Activated naive CD8-positive, alpha-beta T cell treated with anti-CD3 and anti-CD28 coated beads, Interleukin-2, amount 50 U/mL, for 24 hours (primary cell): ENCODE results near the gene NLRC4.
A peak's percentile ranks its signal among the peaks of the same experiment; 100 is the strongest.
"Not testable (repeated sequence)": the region's sequence is repeated elsewhere in the genome, so short reads cannot be mapped to it uniquely, and the experiment has no call there.

ENCODE experiments used
- ATAC-seq: fragments of 150-1000 bp; cut with Tn5 transposase; one replicate; pipeline ENCODE4 v1.10.0; 2021
- DNase-seq: peaks from one replicate; pipeline ENCODE4 v3.0.0; 2021
- H3K27ac Mint-ChIP-seq: one replicate; pipeline ENCODE4 v1.8.0; 2021; ENCODE audit warnings: mild to moderate bottlenecking, mixed read lengths
- H3K27me3 Mint-ChIP-seq: one replicate; pipeline ENCODE4 v1.8.0; 2021; ENCODE audit warnings: mixed read lengths
- H3K36me3 Mint-ChIP-seq: one replicate; pipeline ENCODE4 v1.8.0; 2021; ENCODE audit warnings: low read depth, mixed read lengths
- H3K4me1 Mint-ChIP-seq: one replicate; pipeline ENCODE4 v1.8.0; 2021; ENCODE audit warnings: mixed read lengths
- H3K4me3 Mint-ChIP-seq: one replicate; pipeline ENCODE4 v1.8.0; 2021; ENCODE audit warnings: mild to moderate bottlenecking, moderate library complexity, mixed read lengths
- H3K9me3 Mint-ChIP-seq: one replicate; pipeline ENCODE4 v1.8.0; 2021; ENCODE audit warnings: mixed read lengths

Gene NLRC4, protein sequence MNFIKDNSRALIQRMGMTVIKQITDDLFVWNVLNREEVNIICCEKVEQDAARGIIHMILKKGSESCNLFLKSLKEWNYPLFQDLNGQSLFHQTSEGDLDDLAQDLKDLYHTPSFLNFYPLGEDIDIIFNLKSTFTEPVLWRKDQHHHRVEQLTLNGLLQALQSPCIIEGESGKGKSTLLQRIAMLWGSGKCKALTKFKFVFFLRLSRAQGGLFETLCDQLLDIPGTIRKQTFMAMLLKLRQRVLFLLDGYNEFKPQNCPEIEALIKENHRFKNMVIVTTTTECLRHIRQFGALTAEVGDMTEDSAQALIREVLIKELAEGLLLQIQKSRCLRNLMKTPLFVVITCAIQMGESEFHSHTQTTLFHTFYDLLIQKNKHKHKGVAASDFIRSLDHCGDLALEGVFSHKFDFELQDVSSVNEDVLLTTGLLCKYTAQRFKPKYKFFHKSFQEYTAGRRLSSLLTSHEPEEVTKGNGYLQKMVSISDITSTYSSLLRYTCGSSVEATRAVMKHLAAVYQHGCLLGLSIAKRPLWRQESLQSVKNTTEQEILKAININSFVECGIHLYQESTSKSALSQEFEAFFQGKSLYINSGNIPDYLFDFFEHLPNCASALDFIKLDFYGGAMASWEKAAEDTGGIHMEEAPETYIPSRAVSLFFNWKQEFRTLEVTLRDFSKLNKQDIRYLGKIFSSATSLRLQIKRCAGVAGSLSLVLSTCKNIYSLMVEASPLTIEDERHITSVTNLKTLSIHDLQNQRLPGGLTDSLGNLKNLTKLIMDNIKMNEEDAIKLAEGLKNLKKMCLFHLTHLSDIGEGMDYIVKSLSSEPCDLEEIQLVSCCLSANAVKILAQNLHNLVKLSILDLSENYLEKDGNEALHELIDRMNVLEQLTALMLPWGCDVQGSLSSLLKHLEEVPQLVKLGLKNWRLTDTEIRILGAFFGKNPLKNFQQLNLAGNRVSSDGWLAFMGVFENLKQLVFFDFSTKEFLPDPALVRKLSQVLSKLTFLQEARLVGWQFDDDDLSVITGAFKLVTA

DNA sequence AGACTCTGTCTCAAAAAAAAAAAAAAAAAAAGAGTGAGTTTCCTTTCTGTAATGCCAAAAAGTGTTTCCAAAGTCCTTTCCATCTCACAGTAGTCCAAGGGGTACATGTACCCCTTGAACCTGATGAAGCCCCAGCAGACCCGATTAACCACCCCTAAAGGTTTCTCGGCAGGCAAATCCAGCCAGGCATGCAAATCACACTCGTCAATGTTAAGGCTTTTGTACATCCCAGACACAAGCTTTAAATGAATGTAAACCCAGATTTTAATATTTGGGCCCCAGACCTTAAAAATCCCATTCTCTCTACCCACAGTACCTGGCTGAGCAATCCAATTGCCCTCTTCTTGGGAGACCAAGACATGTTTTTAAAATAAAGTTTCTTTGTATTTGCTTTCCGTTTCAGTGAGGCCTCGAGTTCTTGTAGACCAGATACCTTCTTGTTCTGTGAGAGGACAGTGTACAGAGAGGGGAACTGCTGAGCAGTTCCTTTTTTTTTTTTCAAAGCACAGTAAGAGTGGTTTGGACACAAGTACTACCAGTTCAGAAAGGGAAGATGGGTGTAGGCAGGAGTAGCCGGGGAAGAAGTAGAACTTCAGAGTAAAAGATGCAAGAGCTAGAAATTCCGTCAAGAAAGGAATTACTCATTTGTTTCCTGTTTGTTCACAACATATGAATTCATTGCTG, at the start of gene NLRC4:
Gene NLRC4 (minus strand): TSS at position 465 of the 684 bp plus-strand sequence. CDS start 8,111 bp downstream, outside the sequence.
- no peak for DNase-seq
- Mint-ChIP-seq H3K27ac (no peak within 1 kb of the TSS), H3K36me3 (no peaks in the 10 kb centered on the region), H3K9me3 (no peaks in the 10 kb centered on the region), H3K4me1 (no peaks in the 10 kb centered on the region), H3K4me3 (peak within 1 kb of the TSS; percentile 33), H3K27me3 (peaks cover 3% of the 10 kb centered on the region)
- ATAC-seq = peak; percentile 54

DNA sequence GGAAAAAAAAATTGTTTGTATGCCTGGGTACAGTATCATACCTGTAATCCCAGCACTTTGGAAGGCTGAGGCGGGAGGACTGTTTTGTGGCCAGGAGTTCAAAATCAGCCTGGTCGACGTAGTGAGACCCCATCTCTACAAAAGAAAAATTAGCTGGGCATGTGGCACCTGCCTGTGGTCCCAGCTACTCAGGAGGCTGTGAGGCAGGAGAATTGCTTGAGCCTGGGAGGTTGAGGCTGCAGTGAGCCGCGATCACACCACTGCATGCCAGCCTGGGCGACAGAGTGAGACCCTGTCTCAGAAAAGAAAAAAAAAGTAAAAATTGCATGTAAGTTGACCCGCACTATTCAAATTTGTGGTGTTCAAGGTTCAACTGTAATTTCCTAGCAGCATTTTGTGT, 45.9 kb upstream of the NLRC4 start:
- Mint-ChIP-seq H3K36me3 (peaks cover 2% of the 10 kb centered on the region), H3K9me3 (no peaks in the 10 kb centered on the region)
- ATAC-seq = no peak

DNA sequence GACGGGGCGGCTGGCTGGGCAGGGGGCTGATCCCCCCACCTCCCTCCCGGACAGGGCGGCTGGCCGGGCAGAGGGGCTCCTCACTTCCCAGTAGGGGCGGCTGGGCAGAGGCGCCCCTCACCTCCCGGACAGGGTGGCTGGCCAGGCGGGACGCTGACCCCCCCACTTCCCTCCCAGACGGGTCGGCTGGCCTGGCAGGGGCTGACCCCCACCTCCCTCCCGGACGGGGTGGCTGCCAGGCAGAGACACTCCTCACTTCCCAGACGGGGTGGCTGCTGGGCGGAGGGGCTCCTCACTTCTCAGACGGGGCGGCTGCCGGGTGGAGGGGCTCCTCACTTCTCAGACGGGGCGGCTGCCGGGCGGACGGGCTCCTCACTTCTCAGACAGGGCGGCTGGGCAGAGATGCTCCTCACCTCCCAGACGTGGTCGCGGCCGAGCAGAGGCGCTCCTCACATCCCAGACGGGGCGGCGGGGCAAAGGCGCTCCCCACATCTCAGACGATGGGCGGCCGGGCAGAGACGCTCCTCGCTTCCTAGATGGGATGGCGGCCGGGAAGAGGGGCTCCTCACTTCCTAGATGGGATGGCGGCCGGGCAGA, 29.4 kb upstream of the NLRC4 start:
- H3K27me3 Mint-ChIP-seq, H3K4me3 Mint-ChIP-seq, H3K27ac Mint-ChIP-seq, H3K4me1 Mint-ChIP-seq, ATAC-seq, H3K9me3 Mint-ChIP-seq, DNase-seq: not testable (repeated sequence)
- H3K36me3 Mint-ChIP-seq = peaks cover 29% of the 10 kb centered on the region

More for the DNA sequence above, 45.9 kb upstream of the NLRC4 start:
- Mint-ChIP-seq H3K27ac (no peak overlapping the region), H3K4me1 (no peaks in the 10 kb centered on the region), H3K4me3 (no peak overlapping the region), H3K27me3 (no peaks in the 10 kb centered on the region)
- no peak for DNase-seq

DNA sequence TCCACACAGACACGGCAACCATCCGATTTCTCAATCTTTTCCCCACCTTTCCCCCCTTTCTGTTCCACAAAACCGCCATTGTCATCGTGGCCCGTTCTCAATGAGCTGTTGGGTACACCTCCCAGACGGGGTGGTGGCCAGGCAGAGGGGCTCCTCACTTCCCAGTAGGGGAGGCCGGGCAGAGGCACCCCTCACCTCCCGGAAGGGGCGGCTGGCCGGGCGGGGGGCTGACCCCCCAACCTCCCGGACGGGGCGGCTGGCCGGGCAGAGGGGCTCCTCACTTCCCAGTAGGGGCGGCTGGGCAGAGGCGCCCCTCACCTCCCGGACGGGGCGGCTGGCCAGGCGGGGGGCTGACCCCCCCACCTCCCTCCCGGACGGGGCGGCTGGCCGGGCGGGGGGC, 28.8 kb upstream of the NLRC4 start:
- H3K27ac Mint-ChIP-seq, ATAC-seq, H3K9me3 Mint-ChIP-seq, H3K4me3 Mint-ChIP-seq, H3K27me3 Mint-ChIP-seq, DNase-seq: not testable (repeated sequence)
- Mint-ChIP-seq H3K36me3 (peaks cover 27% of the 10 kb centered on the region), H3K4me1 (peaks cover 11% of the 10 kb centered on the region)

DNA sequence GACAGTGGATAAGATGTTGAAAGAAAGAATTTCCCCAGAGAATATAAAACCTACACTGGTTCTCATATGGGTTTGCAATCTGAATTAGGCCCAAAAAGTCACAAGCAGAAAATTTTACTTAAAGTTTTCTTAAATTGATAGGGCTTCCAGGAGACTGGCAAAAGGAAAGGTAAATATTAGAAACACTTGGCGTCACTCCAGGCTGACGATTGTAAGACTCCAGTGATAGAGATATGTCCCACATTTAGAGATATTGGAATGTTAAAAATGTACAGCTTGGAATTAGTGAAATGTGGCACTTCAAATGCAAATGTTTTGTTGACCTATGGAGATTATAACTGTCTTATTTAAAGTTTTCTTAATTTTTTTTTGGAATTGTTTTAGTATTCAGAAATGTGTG, 27.1 kb upstream of the NLRC4 start:
- Mint-ChIP-seq H3K27me3 (no peaks in the 10 kb centered on the region), H3K4me3 (no peak overlapping the region), H3K36me3 (peaks cover 23% of the 10 kb centered on the region), H3K4me1 (peaks cover 16% of the 10 kb centered on the region), H3K27ac (no peak overlapping the region), H3K9me3 (no peaks in the 10 kb centered on the region)
- ATAC-seq = no peak
- no peak for DNase-seq

DNA sequence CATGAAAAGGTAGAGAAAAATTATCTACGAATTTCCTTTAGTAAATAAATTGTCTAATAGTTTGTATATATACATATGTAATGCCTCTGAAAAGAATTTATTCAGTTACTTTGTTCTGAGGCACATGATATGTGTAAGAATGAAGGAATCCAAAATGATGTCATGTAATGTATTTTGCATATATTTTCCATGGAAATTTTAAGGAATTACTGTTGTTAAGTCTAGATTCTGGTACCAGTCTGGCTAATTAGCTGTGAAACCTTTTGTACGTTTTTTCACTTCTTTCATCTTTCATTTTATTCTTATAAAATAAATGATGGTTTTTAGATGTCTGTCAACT, 25.3 kb upstream of the NLRC4 start:
- Mint-ChIP-seq H3K4me1 (peaks cover 22% of the 10 kb centered on the region), H3K27me3 (no peaks in the 10 kb centered on the region), H3K36me3 (peaks cover 18% of the 10 kb centered on the region), H3K27ac (no peak overlapping the region), H3K9me3 (no peaks in the 10 kb centered on the region), H3K4me3 (no peak overlapping the region)
- DNase-seq = no peak
- ATAC-seq = no peak

DNA sequence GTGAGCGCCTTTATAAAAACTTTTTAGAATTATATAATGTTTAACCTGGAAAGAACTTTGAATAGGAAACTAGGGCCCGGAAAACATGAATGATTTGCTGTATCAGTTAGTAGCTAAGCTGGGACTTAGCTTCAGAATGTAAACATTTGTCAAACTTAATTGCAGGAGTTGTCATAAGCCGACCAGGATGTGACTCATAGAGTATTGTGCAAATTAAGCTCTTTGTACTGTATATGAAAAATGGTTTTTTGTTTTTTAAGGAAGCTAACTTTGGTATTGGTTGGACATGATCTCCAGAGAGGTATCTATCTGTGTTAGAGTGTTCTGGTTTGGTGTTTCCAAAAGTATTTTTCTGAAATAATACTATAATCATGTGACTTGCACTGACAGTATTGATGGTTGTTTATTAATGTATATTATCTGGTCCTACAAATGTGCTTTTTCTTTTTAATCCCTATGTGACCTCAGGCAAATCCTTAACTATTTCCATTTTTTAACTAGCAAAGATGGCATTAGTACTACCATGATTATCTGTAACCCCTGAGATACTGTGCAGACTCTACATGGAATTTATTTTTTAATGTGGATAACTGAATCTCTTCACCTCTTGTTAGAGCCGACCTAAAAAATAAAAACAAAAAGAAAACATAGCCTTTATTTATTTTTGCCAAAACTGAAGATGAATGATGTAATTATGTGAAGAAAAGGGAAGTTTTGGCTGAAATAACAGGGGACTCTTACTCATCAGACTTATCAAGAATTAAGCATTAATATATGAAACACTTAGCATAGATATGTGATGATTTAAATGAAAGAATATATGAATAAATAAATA, 24.7 kb upstream of the NLRC4 start:
- Mint-ChIP-seq H3K27ac (peak overlapping the region; percentile 17), H3K36me3 (peaks cover 19% of the 10 kb centered on the region), H3K9me3 (no peaks in the 10 kb centered on the region), H3K27me3 (no peaks in the 10 kb centered on the region), H3K4me3 (no peak overlapping the region), H3K4me1 (peaks cover 28% of the 10 kb centered on the region)
- ATAC-seq (no peak), DNase-seq (no peak)

DNA sequence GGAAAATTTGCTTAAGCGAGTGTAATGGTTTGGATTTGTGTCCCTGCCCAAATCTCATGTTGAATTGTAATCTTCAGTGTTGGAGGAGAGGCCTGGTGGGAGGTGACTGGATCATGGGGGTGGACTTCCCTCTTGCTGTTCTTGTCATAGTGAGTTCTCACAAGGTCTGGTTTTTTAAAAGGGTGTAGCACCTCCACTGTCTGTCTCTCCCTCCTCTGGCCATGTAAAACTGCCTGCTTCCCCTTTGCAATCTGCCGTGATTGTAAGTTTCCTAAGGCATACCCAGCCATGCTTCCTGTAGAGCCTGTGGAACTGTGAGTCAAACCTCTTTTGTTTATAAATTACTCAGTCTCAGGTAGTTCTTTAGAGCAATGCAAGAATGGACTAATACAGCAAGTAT, 19.6 kb upstream of the NLRC4 start:
- Mint-ChIP-seq H3K27ac (no peak overlapping the region), H3K4me3 (no peak overlapping the region), H3K36me3 (peaks cover 22% of the 10 kb centered on the region), H3K27me3 (no peaks in the 10 kb centered on the region), H3K9me3 (no peaks in the 10 kb centered on the region), H3K4me1 (peaks cover 47% of the 10 kb centered on the region)
- ATAC-seq = peak; percentile 36
- no peak for DNase-seq

DNA sequence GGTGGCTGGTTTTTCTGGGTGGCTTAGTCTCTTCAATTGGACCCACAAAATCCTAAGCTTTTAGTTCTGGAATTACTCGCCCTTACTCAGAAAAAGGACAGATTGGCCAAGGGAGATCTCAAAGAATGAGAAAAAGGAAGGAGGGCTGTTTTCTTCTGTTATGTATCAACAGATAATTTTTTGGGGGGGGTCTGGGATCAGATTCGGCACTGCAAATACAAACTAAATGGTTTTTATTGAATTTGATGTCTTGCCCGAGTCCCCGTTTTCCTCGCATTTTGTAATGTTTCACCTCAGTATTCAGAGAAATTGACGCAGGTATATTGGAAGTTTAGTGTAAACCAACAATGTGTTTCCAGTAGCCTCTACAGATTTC, 13.8 kb upstream of the NLRC4 start:
- ATAC-seq (no peak), DNase-seq (no peak)
- Mint-ChIP-seq H3K4me3 (peak overlapping the region; percentile 89), H3K27ac (peak overlapping the region; percentile 89), H3K27me3 (no peaks in the 10 kb centered on the region), H3K9me3 (no peaks in the 10 kb centered on the region), H3K4me1 (peaks cover 32% of the 10 kb centered on the region), H3K36me3 (peaks cover 13% of the 10 kb centered on the region)

DNA sequence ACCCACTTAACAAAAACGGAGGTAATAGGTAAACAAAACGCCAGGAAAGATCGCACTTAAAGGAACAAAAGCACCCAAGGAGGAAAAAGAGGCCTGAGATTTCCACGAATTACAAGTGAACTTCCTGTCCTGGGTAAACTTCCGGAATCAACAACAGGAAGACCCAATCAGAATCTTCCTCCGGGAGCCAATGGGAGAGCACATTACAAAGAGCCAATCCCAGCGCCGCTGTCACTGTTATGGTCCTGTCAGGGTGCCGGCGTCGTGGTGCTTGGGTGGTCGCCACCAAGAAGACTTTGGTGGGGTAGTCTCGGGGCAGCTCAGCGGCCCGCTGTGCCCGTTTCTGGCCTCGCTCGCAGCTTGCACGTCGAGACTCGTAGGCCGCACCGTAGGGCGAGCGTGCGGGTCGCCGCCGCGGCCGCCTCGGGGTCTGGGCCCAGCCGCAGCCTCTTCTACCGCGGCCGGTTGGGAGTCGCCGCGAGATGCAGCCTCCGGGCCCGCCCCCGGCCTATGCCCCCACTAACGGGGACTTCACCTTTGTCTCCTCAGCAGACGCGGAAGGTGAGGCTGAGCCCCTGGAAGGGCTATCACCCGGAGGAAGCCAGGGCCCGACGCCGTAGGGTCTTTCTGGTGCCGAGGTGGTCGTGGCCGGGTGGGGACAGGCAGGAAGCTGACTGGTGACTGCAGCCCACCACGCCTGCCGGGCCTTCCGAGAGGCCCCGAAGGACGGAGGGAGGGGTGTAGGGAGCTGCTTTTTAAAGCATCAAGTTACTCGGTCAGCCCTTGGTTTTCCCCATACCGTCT, 13.2 kb upstream of the NLRC4 start, which contains the start of gene YIPF4:
Gene YIPF4 (plus strand): TSS at position 231 of the 804 bp plus-strand sequence. CDS start 252 bp downstream, at position 483.
- Mint-ChIP-seq H3K27me3 (no peaks in the 10 kb centered on the region), H3K9me3 (no peaks in the 10 kb centered on the region), H3K4me3 (peak within 1 kb of the TSS; percentile 89), H3K4me1 (peaks cover 29% of the 10 kb centered on the region), H3K27ac (peak within 1 kb of the TSS; percentile 89), H3K36me3 (peaks cover 10% of the 10 kb centered on the region)
- ATAC-seq (peak; percentile 100), DNase-seq (peak; percentile 87)

DNA sequence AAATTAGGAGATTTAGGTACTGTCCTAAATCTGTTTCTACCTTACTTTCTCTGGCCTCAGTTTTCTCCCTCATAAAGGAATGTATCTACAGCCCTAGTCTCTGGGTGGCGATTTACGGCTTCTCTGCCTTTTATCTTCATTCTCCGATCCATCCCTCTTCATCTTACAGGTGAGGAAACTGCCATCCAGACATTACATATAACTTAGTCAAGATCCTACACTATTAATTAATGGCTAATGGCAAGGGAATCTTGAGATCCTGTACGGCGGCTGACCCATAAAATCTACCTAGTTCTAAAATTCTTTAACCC, 12.6 kb upstream of the NLRC4 start:
- no peaks in the 10 kb centered on the region for H3K27me3 Mint-ChIP-seq
- H3K27ac Mint-ChIP-seq = peak overlapping the region; percentile 87
- DNase-seq = no peak
- ATAC-seq = no peak
- H3K4me1 Mint-ChIP-seq = peaks cover 28% of the 10 kb centered on the region
- peaks cover 10% of the 10 kb centered on the region for H3K36me3 Mint-ChIP-seq
- no peaks in the 10 kb centered on the region for H3K9me3 Mint-ChIP-seq
- H3K4me3 Mint-ChIP-seq = peak overlapping the region; percentile 89

DNA sequence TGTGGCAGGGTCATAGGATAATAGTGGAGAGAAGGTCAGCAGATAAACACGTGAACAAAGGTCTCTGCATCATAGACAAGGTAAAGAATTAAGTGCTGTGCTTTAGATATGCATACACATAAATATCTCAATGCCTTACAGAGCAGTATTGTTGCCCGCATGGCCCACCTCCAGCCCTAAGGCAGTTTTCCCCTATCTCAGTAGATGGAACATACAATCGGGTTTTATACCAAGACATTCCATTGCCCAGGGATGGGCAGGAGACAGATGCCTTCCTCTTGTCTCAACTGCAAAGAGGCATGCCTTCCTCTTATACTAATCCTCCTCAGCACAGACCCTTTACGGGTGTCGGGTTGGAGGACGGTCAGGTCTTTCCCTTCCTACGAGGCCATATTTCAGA, 11.1 kb upstream of the NLRC4 start:
- not testable (repeated sequence) for H3K27me3 Mint-ChIP-seq, H3K27ac Mint-ChIP-seq, DNase-seq, H3K36me3 Mint-ChIP-seq, H3K4me3 Mint-ChIP-seq, H3K9me3 Mint-ChIP-seq, ATAC-seq
- H3K4me1 Mint-ChIP-seq = peaks cover 22% of the 10 kb centered on the region

DNA sequence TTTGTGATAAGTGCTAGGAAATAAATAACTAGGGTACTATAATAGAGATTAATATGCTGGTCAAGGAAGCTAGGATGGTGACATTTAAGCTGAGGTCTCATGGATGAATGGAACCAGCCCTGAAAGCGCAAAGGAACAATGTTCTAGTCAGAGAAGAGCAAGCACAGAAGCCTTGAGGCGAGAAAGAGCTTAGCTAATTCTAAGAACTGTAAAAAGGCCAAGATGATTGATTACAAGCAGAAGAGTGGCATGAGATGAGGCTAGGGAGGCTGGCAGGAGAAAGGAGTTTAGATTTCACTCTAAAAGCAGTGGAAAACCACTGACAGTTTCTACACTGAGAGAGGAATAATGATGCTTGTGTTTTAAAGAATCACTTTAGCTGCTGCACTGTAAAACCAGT, 9.6 kb upstream of the NLRC4 start:
- Mint-ChIP-seq H3K4me3 (no peak overlapping the region), H3K4me1 (peaks cover 15% of the 10 kb centered on the region), H3K27ac (no peak overlapping the region), H3K36me3 (no peaks in the 10 kb centered on the region), H3K9me3 (no peaks in the 10 kb centered on the region), H3K27me3 (peaks cover 2% of the 10 kb centered on the region)
- no peak for ATAC-seq
- DNase-seq = no peak
